T-helper 1 cell treated with Interleukin-12 subunit alpha and Interleukin-12 subunit beta and Interleukin-4 antibody, amounts not matched to agents 30 ng/mL and 1 ng/mL, for 36 hours (primary cell): ENCODE results near the gene MYLK. TPM values are rescaled to one million over a fixed set of nuclear protein-coding genes. Genes with fewer than 3 reads are reported as not detected.
"Not testable (repeated sequence)": the region's sequence is repeated elsewhere in the genome, so short reads cannot be mapped to it uniquely, and the experiment has no call there.

ENCODE experiments used
- intact Hi-C: fragments of 100-400 bp; cut with micrococcal nuclease; formaldehyde crosslinking; loops from one replicate; pipeline ENCODE4 v1.15.1; 2024
- total RNA-seq: library from RNA; stranded (reverse); gene quantifications from 2 replicates; pipeline ENCODE4 v1.2.3, GENCODE V29; 2022

The MYLK gene
- total RNA-seq, 1 donor from 2014 or later = 0.25 TPM

- intact Hi-C loops = no loop called here
Measured at GRCh38 chr3:123750659-123751420, 133.3 kb downstream of the MYLK start.

GRCh38 chr3:123750209-123750608 is 133.9 kb downstream of the MYLK start:
- intact Hi-C loops = no loop called here

- intact Hi-C loops = no loop called here
Measured at GRCh38 chr3:123749711-123750110, 134.4 kb downstream of the MYLK start.

- intact Hi-C loops = no loop called here
Measured at GRCh38 chr3:123745184-123745855, 138.8 kb downstream of the MYLK start.

GRCh38 chr3:123744064-123744463 is 140.1 kb downstream of the MYLK start:
- intact Hi-C loops = no loop called here

- intact Hi-C loops = no loop called here
Measured at GRCh38 chr3:123743121-123743520, 141.0 kb downstream of the MYLK start.

GRCh38 chr3:123741041-123741511 is 143.1 kb downstream of the MYLK start:
- intact Hi-C loops = no loop called here

GRCh38 chr3:123740391-123740822 is 143.7 kb downstream of the MYLK start:
- intact Hi-C loops = no loop called here

GRCh38 chr3:123739754-123740153 is 144.4 kb downstream of the MYLK start:
- intact Hi-C loops = no loop called here

- intact Hi-C loops = no loop called here
Measured at GRCh38 chr3:123739106-123739505, 145.0 kb downstream of the MYLK start.

- intact Hi-C loops = not testable (repeated sequence)
Measured at GRCh38 chr3:123738522-123738921, 145.6 kb downstream of the MYLK start.

GRCh38 chr3:123737168-123737567 is 147.0 kb downstream of the MYLK start:
- intact Hi-C loops = no loop called here

GRCh38 chr3:123735456-123735855 is 148.7 kb downstream of the MYLK start:
- intact Hi-C loops = no loop called here

- intact Hi-C loops = no loop called here
Measured at GRCh38 chr3:123734527-123734902, 149.6 kb downstream of the MYLK start.

GRCh38 chr3:123733805-123734526 is 150.2 kb downstream of the MYLK start:
- intact Hi-C loops = no loop called here

- intact Hi-C loops = no loop called here
Measured at GRCh38 chr3:123733341-123733740, 150.8 kb downstream of the MYLK start.

GRCh38 chr3:123732447-123732846 is 151.7 kb downstream of the MYLK start:
- intact Hi-C loops = no loop called here

- intact Hi-C loops = no loop called here
Measured at GRCh38 chr3:123730829-123731228, 153.3 kb downstream of the MYLK start.

GRCh38 chr3:123728991-123729390 is 155.1 kb downstream of the MYLK start:
- intact Hi-C loops = loop anchor here (10.0 kb wide), 1 partner anchor 256 kb away; no protein-coding TSS in a partner anchor

GRCh38 chr3:123728014-123728413 is 156.1 kb downstream of the MYLK start:
- intact Hi-C loops = loop anchor here (10.0 kb wide), 1 partner anchor 257 kb away; no protein-coding TSS in a partner anchor

- intact Hi-C loops = loop anchor here (10.0 kb wide), 1 partner anchor 259 kb away; no protein-coding TSS in a partner anchor
Measured at GRCh38 chr3:123725652-123726400, 158.3 kb downstream of the MYLK start.
